Measurements from ENCODE around the gene TENT5C. TPM values are rescaled to one million over a fixed set of nuclear protein-coding genes. Genes with fewer than 3 reads are reported as not detected.

Gene TENT5C
- total and polyA plus RNA-seq, 10 of the 15 experiments (the other 5 are each of a cell fraction or from before 2014, with no cell fraction given) = 0.19 to 2.4 (median 0.78) TPM

DNA sequence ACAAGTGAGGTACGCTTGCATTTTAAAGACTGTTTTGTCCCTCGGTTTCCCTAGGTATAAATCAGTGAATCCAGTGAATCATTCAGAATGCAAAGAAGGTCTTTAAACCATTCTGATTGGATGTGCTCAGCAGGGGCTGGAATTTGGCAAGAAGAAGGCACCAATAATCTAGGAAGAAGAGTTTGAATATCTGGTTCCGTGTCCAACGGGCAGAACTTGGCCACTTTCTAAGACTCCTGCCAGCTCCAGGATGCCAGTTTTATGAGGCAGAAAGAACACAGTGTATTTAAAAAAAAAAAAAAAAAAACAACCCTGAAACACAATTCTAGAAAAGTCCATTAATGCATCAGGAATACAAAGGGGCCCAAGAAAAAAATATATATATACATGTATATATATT lies 3.0 kb upstream of the TENT5C start:
- peaks cover 11% of the 10 kb centered on the region for H3K4me1 ChIP-seq (ENCODE audit: control insufficient read depth, insufficient read depth, low read length)
- FAIRE-seq (no peak), ATAC-seq (no peak), DNase-seq (ENCODE audit: low read depth, low spot score) (no peak)
- no peak overlapping the region for H3K4me2 ChIP-seq (ENCODE audit: control insufficient read depth, insufficient read depth)
- H3K27ac ChIP-seq (ENCODE audit: control insufficient read depth, insufficient read depth) = no peak overlapping the region
- ChIA-PET POLR2A (interaction anchor here (0.6 kb wide), 1 partner anchor 34 kb away, joined by 9 read pairs; no protein-coding TSS in a partner anchor), SMC1A (ENCODE audit: uncharacterized antibody, unreplicated experiment) (no interaction called here), RAD21 (ENCODE audit: unreplicated experiment) (no interaction called here), CTCF (no interaction called here)
- H3K9me3 ChIP-seq (replicated peaks; ENCODE audit: control insufficient read depth, insufficient read depth, low read length) = no peaks in the 10 kb centered on the region
- no TSS peak for BruUV-seq (replicated peaks)
- H2AFZ ChIP-seq (ENCODE audit: control insufficient read depth, low read depth, low read length) = no peak overlapping the region
- no peak overlapping the region for H3K4me3 ChIP-seq
- no peak overlapping the region for H3K9ac ChIP-seq (ENCODE audit: control insufficient read depth, insufficient read depth, low read length)
- intact Hi-C loops (cut with micrococcal nuclease; ENCODE audit: unreplicated experiment) (no loop called here), in situ Hi-C loops (cut with MboI) (no loop called here)
- no peaks in the 10 kb centered on the region for H3K79me2 ChIP-seq (ENCODE audit: control insufficient read depth, insufficient read depth, low read length)
- H3K27me3 ChIP-seq (replicated peaks in 1 of 2; ENCODE audit: control insufficient read depth in 2 of 2, insufficient read depth in 2 of 2, low read length in 1 of 2) = peaks cover 8 to 15% of the 10 kb centered on the region in 2 experiments; a peak in 2 of 4 replicates
- H4K20me1 ChIP-seq (ENCODE audit: control insufficient read depth, insufficient read depth) = no peaks in the 10 kb centered on the region
- no peak for TF ChIP-seq KDM1A (IDR thresholded peaks at IDR 0.05; ENCODE audit: borderline replicate concordance)
- TF ChIP-seq BMI1 (IDR thresholded peaks at IDR 0.05; ENCODE audit: borderline replicate concordance) = no peak
- TF ChIP-seq MEF2A (IDR thresholded peaks at IDR 0.05; ENCODE audit: insufficient read depth, low read depth, low read length) = no peak
- TF ChIP-seq HDAC6 (IDR thresholded peaks at IDR 0.05; ENCODE audit: unreplicated experiment) = no peak
- no peaks in the 10 kb centered on the region for H3K36me3 ChIP-seq (ENCODE audit: control insufficient read depth in 2 of 2, insufficient read depth in 2 of 2, low read length in 1 of 2)
- 66% methylated on average over 4 of the region's 4 CpGs for WGBS (ENCODE audit: insufficient coverage, insufficient replicate concordance, low lambda C conversion rate, missing lambda C conversion rate)

DNA sequence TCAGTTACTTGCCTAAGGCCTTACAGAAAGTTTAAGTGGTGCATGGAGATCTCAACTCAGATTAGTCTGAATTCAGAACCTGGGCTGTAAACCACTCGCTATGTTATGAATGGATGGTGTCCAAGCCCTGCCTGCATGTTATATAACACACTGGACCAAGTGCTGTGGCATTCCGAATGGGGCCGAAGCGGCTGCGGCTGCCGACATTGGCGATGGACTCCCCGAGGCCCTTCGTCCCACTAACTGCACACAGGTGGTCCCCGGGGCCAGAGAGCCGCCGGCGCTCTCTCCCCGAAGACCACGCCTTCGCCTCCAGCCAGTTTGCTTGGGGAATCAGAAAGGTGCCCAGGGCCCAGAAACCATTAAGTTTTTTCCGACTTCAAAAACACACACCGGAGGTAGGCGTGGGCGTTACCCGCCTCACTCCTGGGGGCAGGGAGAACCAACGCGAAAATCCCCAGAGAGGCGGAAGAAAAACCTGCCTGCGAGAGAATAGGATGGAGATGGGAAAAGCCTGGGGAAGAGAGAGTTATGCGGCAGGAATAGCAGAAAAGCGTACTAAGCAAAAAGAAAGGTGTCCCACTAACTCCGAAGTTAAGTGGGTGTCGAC lies 579 bp upstream of the TENT5C start:
- Histone ChIP-seq H4K20me1 (ENCODE audit: control insufficient read depth, insufficient read depth) (no peaks in the 10 kb centered on the region), H3K79me2 (ENCODE audit: control insufficient read depth, insufficient read depth, low read length) (no peaks in the 10 kb centered on the region), H3K9me3 (replicated peaks; ENCODE audit: control insufficient read depth, insufficient read depth, low read length) (no peaks in the 10 kb centered on the region), H3K9ac (ENCODE audit: control insufficient read depth, insufficient read depth, low read length) (no peak overlapping the region), H3K36me3 (ENCODE audit: control insufficient read depth in 2 of 2, insufficient read depth in 2 of 2, low read length in 1 of 2) (no peaks in the 10 kb centered on the region), H3K4me1 (ENCODE audit: control insufficient read depth, insufficient read depth, low read length) (peaks cover 11% of the 10 kb centered on the region), H3K27ac (ENCODE audit: control insufficient read depth, insufficient read depth) (no peak overlapping the region), H3K4me3 (peak overlapping the region; percentile 62), H3K27me3 (replicated peaks in 1 of 2; ENCODE audit: control insufficient read depth in 2 of 2, insufficient read depth in 2 of 2, low read length in 1 of 2) (peaks cover 9 to 15% of the 10 kb centered on the region in 2 experiments; a peak in 2 of 4 replicates), H3K4me2 (ENCODE audit: control insufficient read depth, insufficient read depth) (peak overlapping the region; percentile 89), H2AFZ (ENCODE audit: control insufficient read depth, low read depth, low read length) (peak overlapping the region; percentile 75)
- WGBS (ENCODE audit: insufficient coverage, insufficient replicate concordance, low lambda C conversion rate, missing lambda C conversion rate) = 1% methylated on average over 29 of the region's 29 CpGs
- SMC1A ChIA-PET (ENCODE audit: uncharacterized antibody, unreplicated experiment) = interaction anchor here (0.8 kb wide), 1 partner anchor 71 kb away, joined by 3 read pairs; no protein-coding TSS in a partner anchor
- ATAC-seq (peak; percentile 33), DNase-seq (ENCODE audit: low read depth, low spot score) (no peak), FAIRE-seq (peak; percentile 72)
- intact Hi-C loops (cut with micrococcal nuclease; ENCODE audit: unreplicated experiment) = loop anchor here (2.0 kb wide), 1 partner anchor 60 kb away; no protein-coding TSS in a partner anchor
- in situ Hi-C loops (cut with MboI) = no loop called here
- BruUV-seq (replicated peaks) = no TSS peak
- POLR2A ChIA-PET = no interaction called here
- RAD21 ChIA-PET (ENCODE audit: unreplicated experiment) = no interaction called here
- CTCF ChIA-PET = no interaction called here
- TF ChIP-seq, protein P1, sequence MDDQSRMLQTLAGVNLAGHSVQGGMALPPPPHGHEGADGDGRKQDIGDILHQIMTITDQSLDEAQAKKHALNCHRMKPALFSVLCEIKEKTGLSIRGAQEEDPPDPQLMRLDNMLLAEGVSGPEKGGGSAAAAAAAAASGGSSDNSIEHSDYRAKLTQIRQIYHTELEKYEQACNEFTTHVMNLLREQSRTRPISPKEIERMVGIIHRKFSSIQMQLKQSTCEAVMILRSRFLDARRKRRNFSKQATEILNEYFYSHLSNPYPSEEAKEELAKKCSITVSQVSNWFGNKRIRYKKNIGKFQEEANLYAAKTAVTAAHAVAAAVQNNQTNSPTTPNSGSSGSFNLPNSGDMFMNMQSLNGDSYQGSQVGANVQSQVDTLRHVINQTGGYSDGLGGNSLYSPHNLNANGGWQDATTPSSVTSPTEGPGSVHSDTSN (IDR thresholded peaks at IDR 0.05; ENCODE audit: insufficient replicate concordance, low read depth, low read length) = no peak
- TF ChIP-seq, protein P2, sequence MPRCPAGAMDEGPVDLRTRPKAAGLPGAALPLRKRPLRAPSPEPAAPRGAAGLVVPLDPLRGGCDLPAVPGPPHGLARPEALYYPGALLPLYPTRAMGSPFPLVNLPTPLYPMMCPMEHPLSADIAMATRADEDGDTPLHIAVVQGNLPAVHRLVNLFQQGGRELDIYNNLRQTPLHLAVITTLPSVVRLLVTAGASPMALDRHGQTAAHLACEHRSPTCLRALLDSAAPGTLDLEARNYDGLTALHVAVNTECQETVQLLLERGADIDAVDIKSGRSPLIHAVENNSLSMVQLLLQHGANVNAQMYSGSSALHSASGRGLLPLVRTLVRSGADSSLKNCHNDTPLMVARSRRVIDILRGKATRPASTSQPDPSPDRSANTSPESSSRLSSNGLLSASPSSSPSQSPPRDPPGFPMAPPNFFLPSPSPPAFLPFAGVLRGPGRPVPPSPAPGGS (IDR thresholded peaks at IDR 0.05; ENCODE audit: borderline replicate concordance, insufficient read depth, low read depth, low read length, poor library complexity, severe bottlenecking) = no peak
- TF ChIP-seq CHD2 (IDR thresholded peaks at IDR 0.05; ENCODE audit: borderline replicate concordance, low read depth, low read length) = peak; percentile 9; the same call in 1 of the 2 replicates
- TF ChIP-seq RFX5 (IDR thresholded peaks at IDR 0.05; ENCODE audit: low read depth, low read length) = no peak
- TF ChIP-seq ATF7 (IDR thresholded peaks at IDR 0.05; ENCODE audit: low read depth) = 0 out of 2 replicates have a peak, but pooled peaks have one; percentile 9
- no peak for TF ChIP-seq ZBED1 (IDR thresholded peaks at IDR 0.05; ENCODE audit: borderline replicate concordance)
- TF ChIP-seq TBL1XR1 (IDR thresholded peaks at IDR 0.05; ENCODE audit: low read depth, low read length) = no peak
- TF ChIP-seq, protein P3, sequence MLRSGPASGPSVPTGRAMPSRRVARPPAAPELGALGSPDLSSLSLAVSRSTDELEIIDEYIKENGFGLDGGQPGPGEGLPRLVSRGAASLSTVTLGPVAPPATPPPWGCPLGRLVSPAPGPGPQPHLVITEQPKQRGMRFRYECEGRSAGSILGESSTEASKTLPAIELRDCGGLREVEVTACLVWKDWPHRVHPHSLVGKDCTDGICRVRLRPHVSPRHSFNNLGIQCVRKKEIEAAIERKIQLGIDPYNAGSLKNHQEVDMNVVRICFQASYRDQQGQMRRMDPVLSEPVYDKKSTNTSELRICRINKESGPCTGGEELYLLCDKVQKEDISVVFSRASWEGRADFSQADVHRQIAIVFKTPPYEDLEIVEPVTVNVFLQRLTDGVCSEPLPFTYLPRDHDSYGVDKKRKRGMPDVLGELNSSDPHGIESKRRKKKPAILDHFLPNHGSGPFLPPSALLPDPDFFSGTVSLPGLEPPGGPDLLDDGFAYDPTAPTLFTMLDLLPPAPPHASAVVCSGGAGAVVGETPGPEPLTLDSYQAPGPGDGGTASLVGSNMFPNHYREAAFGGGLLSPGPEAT (IDR thresholded peaks at IDR 0.05; ENCODE audit: low read depth) = 0 out of 2 replicates have a peak, but pooled peaks have one; percentile 19
- no peak for TF ChIP-seq ESRRA (IDR thresholded peaks at IDR 0.05; ENCODE audit: low read length)

All from GM12878 (cell line).